HG03342 (cell line): ENCODE measurements around the gene LMBR1.
"Not testable (repeated sequence)": the region's sequence is repeated elsewhere in the genome, so short reads cannot be mapped to it uniquely, and the experiment has no call there.

ENCODE experiments used
- ATAC-seq: cut with Tn5 transposase; IDR thresholded peaks from one replicate; pipeline ENCODE4 v1.9.1; 2021; ENCODE audit warnings: mild to moderate bottlenecking, moderate library complexity; ENCODE audit not compliant: unreplicated experiment

The LMBR1 gene

GRCh38 chr7:156702399-156702798 lies 190.6 kb downstream of the LMBR1 start:
- ATAC-seq = no peak

GRCh38 chr7:156701787-156702186 lies 191.2 kb downstream of the LMBR1 start:
- ATAC-seq = not testable (repeated sequence)

- ATAC-seq = not testable (repeated sequence)
These were observed 194.5 kb downstream of the LMBR1 start for GRCh38 chr7:156698512-156698911.

GRCh38 chr7:156697283-156697682 lies 195.7 kb downstream of the LMBR1 start:
- not testable (repeated sequence) for ATAC-seq

- ATAC-seq = no peak
These were observed 199.4 kb downstream of the LMBR1 start for GRCh38 chr7:156693627-156694026.

GRCh38 chr7:156692849-156693248 lies 200.1 kb downstream of the LMBR1 start:
- ATAC-seq = no peak

GRCh38 chr7:156691764-156692163 lies 201.2 kb downstream of the LMBR1 start:
- ATAC-seq = no peak

GRCh38 chr7:156684661-156685060 lies 208.3 kb downstream of the LMBR1 start:
- ATAC-seq = no peak

GRCh38 chr7:156684251-156684650 lies 208.7 kb downstream of the LMBR1 start:
- no peak for ATAC-seq

GRCh38 chr7:156682928-156683327 lies 210.1 kb downstream of the LMBR1 start:
- no peak for ATAC-seq

GRCh38 chr7:156680281-156680680 lies 212.7 kb downstream of the LMBR1 start:
- no peak for ATAC-seq

- ATAC-seq = no peak
These were observed 215.5 kb downstream of the LMBR1 start for GRCh38 chr7:156677374-156678054.

- no peak for ATAC-seq
These were observed 216.7 kb downstream of the LMBR1 start for GRCh38 chr7:156676263-156676662.

GRCh38 chr7:156675721-156676120 lies 217.3 kb downstream of the LMBR1 start:
- no peak for ATAC-seq

- no peak for ATAC-seq
These were observed 219.1 kb downstream of the LMBR1 start for GRCh38 chr7:156673902-156674301.

GRCh38 chr7:156673454-156673853 lies 219.5 kb downstream of the LMBR1 start:
- ATAC-seq = no peak

- ATAC-seq = no peak
These were observed 223.8 kb downstream of the LMBR1 start for GRCh38 chr7:156669035-156669828.

- no peak for ATAC-seq
These were observed 224.7 kb downstream of the LMBR1 start for GRCh38 chr7:156668130-156668741.

GRCh38 chr7:156667110-156667426 lies 225.9 kb downstream of the LMBR1 start:
- no peak for ATAC-seq

GRCh38 chr7:156666368-156667109 lies 226.4 kb downstream of the LMBR1 start:
- ATAC-seq = no peak

- ATAC-seq = no peak
These were observed 227.9 kb downstream of the LMBR1 start for GRCh38 chr7:156665101-156665500.
